Naive thymus-derived CD8-positive, alpha-beta T cell (primary cell): Measurements from ENCODE around the gene F12. TPM values are rescaled to one million over a fixed set of nuclear protein-coding genes. Genes with fewer than 3 reads are reported as not detected.

Experiments used
- ATAC-seq, 2 donors: fragments of 150-1000 bp; cut with Tn5 transposase in 1 of 2; sonication (Bioruptor Pico), chemical (Tn5 transposase) in 1 of 2; 1 replicate in 1 of 2; 2 replicates in 1 of 2; pipeline ENCODE4 v1.10.0; 2021; ENCODE audit warnings: mild to moderate bottlenecking in 2 of 2, moderate library complexity in 2 of 2
- POLR2A ChIA-PET: fragments of 350-600 bp; sonication (Branson Sonifier 250); formaldehyde crosslinking; loops from one replicate; lab custom pipeline; 2021; ENCODE audit warnings: antibody characterized with exemption; lab: Charles Lee
- DNase-seq, 10 donors: peaks; one replicate each; pipeline versions ENCODE4 v3.0.0 to v3.0.0-alpha.2; 2020 to 2022
- H3K27ac Mint-ChIP-seq, 10 donors: one replicate each; pipeline ENCODE4 v1.8.0; 2020 to 2022; ENCODE audit warnings: mild to moderate bottlenecking in 10 of 10, mixed read lengths in 10 of 10, moderate library complexity in 4 of 10, inconsistent platforms in 1 of 10
- H3K27me3 Mint-ChIP-seq, 5 donors: one replicate each; pipeline ENCODE4 v1.8.0; 2021 to 2022; ENCODE audit warnings: mixed read lengths in 5 of 5
- H3K36me3 Mint-ChIP-seq, 3 donors: one replicate each; pipeline ENCODE4 v1.8.0; 2020 to 2022; ENCODE audit warnings: mixed read lengths in 3 of 3, mild to moderate bottlenecking in 2 of 3, inconsistent platforms in 1 of 3
- H3K4me1 Mint-ChIP-seq, 4 donors: one replicate each; pipeline ENCODE4 v1.8.0; 2021 to 2022; ENCODE audit warnings: mixed read lengths in 4 of 4
- H3K4me3 Mint-ChIP-seq, 10 donors: one replicate each; pipeline ENCODE4 v1.8.0; 2020 to 2022; ENCODE audit warnings: mild to moderate bottlenecking in 10 of 10, mixed read lengths in 10 of 10, moderate library complexity in 6 of 10, inconsistent platforms in 1 of 10
- H3K9me3 Mint-ChIP-seq, 9 donors: one replicate each; pipeline ENCODE4 v1.8.0; 2020 to 2022; ENCODE audit warnings: mixed read lengths in 9 of 9, mild to moderate bottlenecking in 3 of 9, inconsistent platforms in 1 of 9, moderate library complexity in 1 of 9
- polyA plus RNA-seq, 3 donors: library from polyadenylated mRNA; unstranded; fragments of 300-500 nt; fragmentation: Illumina TruSeq; gene quantifications; one replicate each; pipeline ENCODE4 v1.2.3, GENCODE V29; 2021
- total RNA-seq, 8 experiments: library from RNA in 2 of 8; stranded (reverse) in 2 of 8; gene quantifications; one replicate each; pipeline ENCODE4 v1.2.3 and lab custom pipeline; 2021 to 2026

Gene F12
- total and polyA plus RNA-seq, 5 experiments from 2014 or later = 0.21 to 0.26 (median 0.25) TPM; not detected in 2

DNA sequence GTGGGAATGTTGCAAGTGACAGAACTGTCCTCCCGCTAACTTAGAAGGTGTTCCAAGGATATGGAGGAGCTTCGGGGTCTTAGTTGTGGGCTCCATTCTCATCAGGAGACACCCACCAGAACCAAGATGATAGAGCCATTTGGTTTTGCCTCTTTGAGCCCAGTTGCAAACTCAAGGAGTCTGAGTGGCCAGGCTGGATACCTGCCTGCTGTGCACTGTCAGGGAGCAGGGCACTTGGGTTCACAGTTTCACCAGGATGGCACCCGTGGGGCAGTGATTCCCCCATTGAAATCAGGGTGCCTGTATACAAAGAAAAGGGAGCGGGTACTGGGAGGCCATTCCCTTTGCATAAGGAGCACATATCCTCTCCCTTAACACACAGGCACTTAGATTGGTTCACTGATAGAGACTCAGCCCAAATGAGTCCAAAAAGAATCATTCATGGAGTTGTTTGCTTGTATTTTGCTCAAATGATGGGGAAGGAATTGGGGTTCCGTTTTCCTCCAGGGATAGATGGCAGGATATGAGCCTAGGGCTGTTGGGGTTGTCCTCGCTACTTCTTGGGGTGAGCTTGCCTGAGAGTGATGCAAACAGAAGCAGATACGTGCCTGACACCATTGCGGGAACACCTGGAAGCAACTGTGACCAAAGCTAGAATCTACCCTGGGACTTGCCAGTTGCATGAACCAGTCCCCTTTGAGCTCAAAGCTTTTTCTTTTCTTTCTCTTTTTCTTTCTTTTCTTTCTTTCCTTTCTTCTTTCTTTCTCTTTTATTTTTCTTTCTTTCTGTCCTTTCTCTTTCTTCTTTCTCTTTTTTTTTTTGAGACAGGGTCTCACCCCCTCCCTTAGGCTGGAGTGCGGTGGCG, 35.9 kb upstream of the F12 start:
- ATAC-seq = peak in 1 of 2 donors; percentile 21
- Mint-ChIP-seq H3K4me1 (peaks cover 31 to 58% (median 51%) of the 10 kb centered on the region in 4 donors), H3K9me3 (no peaks in the 10 kb centered on the region)

DNA sequence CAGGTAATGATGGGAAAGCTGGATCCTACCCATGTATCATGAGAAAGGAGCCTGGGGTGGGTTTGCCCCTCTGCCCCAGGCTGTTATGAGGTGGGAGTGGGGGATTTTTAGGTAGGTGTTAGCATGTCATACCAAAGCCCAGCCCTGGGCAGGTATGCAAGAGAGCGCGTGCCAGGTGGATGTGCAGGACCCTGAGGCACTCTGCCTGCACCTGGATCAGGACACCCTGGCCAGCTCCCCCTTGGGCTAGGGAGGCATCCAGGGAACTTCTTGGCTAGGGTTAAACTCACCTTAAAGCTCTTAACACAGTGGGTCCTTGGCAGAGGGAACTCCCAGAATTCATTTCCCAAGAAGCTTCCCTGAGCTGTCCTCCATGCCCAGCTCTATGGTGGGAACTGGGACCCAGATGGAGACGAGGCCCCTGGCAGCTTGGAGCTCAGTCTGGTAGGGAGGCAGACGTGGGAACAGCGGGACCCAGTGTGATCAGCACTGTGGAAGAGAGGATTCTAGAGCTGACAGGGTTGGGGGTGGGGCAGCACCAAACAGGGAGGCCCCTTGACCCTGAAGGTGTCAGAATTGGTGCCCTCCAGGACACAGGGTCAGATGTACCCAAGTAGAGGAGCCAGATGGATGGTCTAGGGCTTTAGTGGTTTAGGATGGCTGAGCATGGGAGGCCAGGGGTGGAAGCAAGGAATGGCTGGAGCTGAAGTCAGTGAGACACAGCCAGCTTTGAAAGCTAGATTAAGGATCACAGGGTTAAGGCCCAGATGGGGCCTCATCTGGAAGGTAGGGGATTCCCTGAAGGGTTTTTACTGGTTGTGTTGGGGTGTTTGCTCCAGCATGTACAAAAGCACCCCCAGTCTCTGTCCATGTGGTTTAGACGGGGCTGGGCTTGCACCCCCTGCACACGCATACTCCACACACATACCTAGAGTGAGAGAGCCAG, 35.0 kb upstream of the F12 start:
- peak overlapping the region; percentile 8 to 89 (median 80) for H3K4me3 Mint-ChIP-seq
- DNase-seq = peak in 3 of 10 donors; percentile 33 to 50 (median 42)
- peak overlapping the region; percentile 91 to 98 (median 96) for H3K27ac Mint-ChIP-seq
- no peaks in the 10 kb centered on the region for H3K27me3 Mint-ChIP-seq
- H3K36me3 Mint-ChIP-seq = peaks cover 0 to 28% (median 1%) of the 10 kb centered on the region in 3 donors
- no peaks in the 10 kb centered on the region for H3K9me3 Mint-ChIP-seq
- POLR2A ChIA-PET = interaction anchor here (0.7 to 25.4 kb wide), 8 partner anchors 8 to 93 kb away, joined by 3 to 1530 read pairs (median 5); partner anchors contain the start of genes F12, GRK6, LMAN2 and PDLIM7
- H3K4me1 Mint-ChIP-seq = peaks cover 39 to 67% (median 59%) of the 10 kb centered on the region in 4 donors
- ATAC-seq = peak; percentile 8 to 26

More for the DNA sequence above, 35.9 kb upstream of the F12 start:
- peaks cover 0 to 19% (median 1%) of the 10 kb centered on the region in 3 donors for H3K36me3 Mint-ChIP-seq
- H3K4me3 Mint-ChIP-seq = peak overlapping the region; percentile 76 to 89 (median 82)
- POLR2A ChIA-PET = interaction anchor here (1.2 to 25.4 kb wide), 10 partner anchors 8 to 75 kb away, joined by 3 to 1530 read pairs (median 6); partner anchors contain the start of genes F12 and GRK6
- no peaks in the 10 kb centered on the region for H3K27me3 Mint-ChIP-seq
- peak overlapping the region; percentile 91 to 98 (median 96) for H3K27ac Mint-ChIP-seq
- peak in 4 of 10 donors; percentile 46 to 60 (median 48) for DNase-seq

- no peak overlapping the region for H3K4me3 Mint-ChIP-seq
- POLR2A ChIA-PET = interaction anchor here (0.7 to 25.4 kb wide), 5 partner anchors 7 to 92 kb away, joined by 3 to 1530 read pairs (median 4); partner anchors contain the start of genes F12, GRK6, LMAN2 and PDLIM7
- no peaks in the 10 kb centered on the region for H3K9me3 Mint-ChIP-seq
- ATAC-seq (no peak), DNase-seq (peak in 1 of 10 donors; percentile 42)
- H3K27me3 Mint-ChIP-seq = no peaks in the 10 kb centered on the region
- peaks cover 0 to 37% (median 7%) of the 10 kb centered on the region in 3 donors for H3K36me3 Mint-ChIP-seq
- peak overlapping the region; percentile 47 to 98 (median 88) for H3K27ac Mint-ChIP-seq
- H3K4me1 Mint-ChIP-seq = peaks cover 35 to 72% (median 59%) of the 10 kb centered on the region in 4 donors
Observed at GRCh38 chr5:177443144-177443983, 34.0 kb upstream of the F12 start.

DNA sequence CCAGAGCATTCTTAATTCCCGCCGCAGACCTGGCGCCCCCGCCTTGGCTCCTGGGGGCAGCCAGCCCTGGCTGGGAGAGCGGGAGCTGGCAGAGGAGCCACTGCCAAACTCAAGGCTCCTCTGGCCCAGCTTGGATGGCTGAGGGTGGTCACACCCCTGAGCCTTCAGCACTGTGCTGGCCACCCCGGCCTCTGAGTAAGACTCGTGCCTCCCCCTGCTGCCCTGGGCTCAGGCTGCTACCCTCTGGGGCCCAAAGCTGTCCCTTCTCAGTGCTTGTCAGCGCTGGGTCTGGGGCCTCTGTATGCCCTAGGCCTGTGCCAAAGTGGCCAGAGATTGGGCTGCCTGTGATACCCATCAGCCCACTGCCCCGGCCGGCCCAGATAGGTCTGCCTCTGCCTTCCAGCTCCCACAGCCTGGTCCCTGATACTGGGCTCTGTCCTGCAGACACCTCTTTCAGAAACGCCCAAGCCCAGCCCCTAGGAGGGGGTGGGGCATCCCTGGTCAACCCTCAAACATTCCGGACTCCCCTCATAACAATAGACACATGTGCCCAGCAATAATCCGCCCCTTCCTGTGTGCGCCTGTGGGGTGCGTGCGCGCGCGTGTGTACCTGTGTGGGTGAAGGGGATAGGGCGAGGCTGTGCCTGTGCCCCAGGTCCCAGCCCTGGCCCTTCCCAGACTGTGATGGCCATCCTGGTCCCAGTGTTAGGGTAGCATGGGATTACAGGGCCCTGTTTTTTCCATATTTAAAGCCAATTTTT, 32.9 kb upstream of the F12 start:
- POLR2A ChIA-PET = interaction anchor here (8.6 to 25.4 kb wide), 2 partner anchors 12 to 24 kb away, joined by 87 to 1530 read pairs; partner anchors contain the start of genes F12 and GRK6
- H3K4me1 Mint-ChIP-seq = peaks cover 34 to 74% (median 61%) of the 10 kb centered on the region in 4 donors
- peak overlapping the region in 2 of 10 donors; percentile 25 to 41 for H3K4me3 Mint-ChIP-seq
- DNase-seq (peak in 2 of 10 donors; percentile 3 to 55), ATAC-seq (no peak)
- H3K9me3 Mint-ChIP-seq = no peaks in the 10 kb centered on the region
- H3K27ac Mint-ChIP-seq = peak overlapping the region in 9 of 10 donors; percentile 22 to 98 (median 77)
- H3K27me3 Mint-ChIP-seq = no peaks in the 10 kb centered on the region
- peaks cover 0 to 48% (median 13%) of the 10 kb centered on the region in 3 donors for H3K36me3 Mint-ChIP-seq

DNA sequence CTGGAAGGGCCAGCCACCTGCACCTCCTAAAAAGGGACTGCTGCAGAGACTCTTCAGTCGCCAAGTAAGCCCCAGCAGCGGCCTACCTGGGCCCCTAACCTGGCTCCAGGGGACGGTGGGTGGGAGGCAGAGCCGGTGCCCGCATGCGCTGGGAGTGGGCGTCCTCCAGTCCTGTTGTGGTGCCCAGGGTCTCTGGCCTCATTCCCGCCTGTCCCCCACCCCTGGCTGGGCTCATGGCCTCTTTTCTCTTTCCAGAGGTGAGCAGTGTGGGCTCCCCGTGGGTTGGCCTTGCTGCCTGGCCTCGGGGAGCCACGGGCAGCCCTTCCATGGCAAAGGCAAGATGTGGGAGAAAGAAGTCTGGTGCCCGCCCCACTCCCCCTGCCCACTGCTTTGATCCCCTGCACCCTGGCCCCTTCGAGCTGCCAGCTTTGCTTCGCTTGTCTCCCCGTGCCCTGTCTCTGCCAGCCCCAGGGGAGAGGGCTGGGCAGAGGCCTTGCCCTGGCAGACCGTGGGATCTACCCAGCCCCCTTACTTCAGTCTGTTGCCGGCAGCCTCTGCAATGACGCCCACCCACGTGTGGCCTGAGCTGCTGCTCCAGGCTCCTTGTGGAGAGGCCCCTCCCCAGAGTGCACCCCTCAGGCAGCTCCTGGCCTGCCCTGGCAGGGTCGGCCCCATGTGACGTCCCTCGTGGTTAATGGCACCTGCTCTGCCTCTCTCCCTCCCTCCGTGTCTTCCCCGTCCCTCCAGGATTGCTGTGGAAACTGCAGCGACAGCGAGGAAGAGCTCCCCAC, 31.8 kb upstream of the F12 start:
- peaks cover 37 to 81% (median 69%) of the 10 kb centered on the region in 4 donors for H3K4me1 Mint-ChIP-seq
- H3K9me3 Mint-ChIP-seq = no peaks in the 10 kb centered on the region
- no peak for ATAC-seq
- POLR2A ChIA-PET = interaction anchor here (1.2 to 25.4 kb wide), 4 partner anchors 13 to 90 kb away, joined by 3 to 1530 read pairs (median 46); partner anchors contain the start of genes F12, GRK6 and LMAN2
- DNase-seq = peak in 1 of 10 donors; percentile 0
- H3K27me3 Mint-ChIP-seq = no peaks in the 10 kb centered on the region
- H3K4me3 Mint-ChIP-seq = peak overlapping the region in 2 of 10 donors; percentile 13 to 41
- peak overlapping the region in 8 of 10 donors; percentile 72 to 98 (median 87) for H3K27ac Mint-ChIP-seq
- H3K36me3 Mint-ChIP-seq = peaks cover 0 to 58% (median 16%) of the 10 kb centered on the region in 3 donors

DNA sequence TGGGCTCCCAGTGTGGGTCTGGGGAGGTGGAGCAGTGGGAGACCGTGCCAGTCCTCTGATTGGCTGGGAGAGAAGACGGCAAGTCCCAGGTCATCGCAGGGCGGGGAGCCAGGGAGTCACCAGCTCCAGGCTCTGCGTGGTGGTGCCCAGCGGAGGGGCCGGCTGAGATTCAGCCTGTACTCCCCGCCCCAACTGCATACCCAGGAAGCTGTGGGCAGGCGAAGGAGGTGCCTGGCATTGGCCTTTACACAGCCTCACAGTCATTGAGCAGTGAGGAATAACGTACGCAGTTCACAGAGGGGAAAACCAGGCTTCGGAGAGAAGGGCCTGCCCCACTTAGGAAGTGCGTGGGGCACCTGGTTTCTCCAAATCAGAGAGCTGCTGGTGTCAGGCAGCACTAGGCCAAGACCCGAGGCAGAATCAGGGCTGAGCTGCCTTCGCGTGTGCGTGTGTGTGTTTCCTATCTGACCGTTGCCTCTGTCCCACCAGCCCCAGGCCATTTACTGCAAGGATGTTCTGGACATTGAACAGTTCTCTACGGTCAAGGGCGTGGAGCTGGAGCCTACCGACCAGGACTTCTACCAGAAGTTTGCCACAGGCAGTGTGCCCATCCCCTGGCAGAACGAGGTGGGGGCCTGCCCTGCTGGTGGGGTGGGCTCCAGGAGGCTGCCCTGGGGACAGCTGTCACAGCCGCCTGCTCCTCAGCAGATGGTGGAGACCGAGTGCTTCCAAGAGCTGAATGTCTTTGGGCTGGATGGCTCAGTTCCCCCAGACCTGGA, 31.0 kb upstream of the F12 start:
- POLR2A ChIA-PET = interaction anchor here (1.2 to 25.4 kb wide), 4 partner anchors 14 to 89 kb away, joined by 3 to 1530 read pairs (median 46); partner anchors contain the start of genes F12, GRK6 and LMAN2
- Mint-ChIP-seq H3K27me3 (no peaks in the 10 kb centered on the region), H3K4me1 (peaks cover 35 to 78% (median 67%) of the 10 kb centered on the region in 4 donors), H3K4me3 (peak overlapping the region in 7 of 10 donors; percentile 7 to 68 (median 54)), H3K9me3 (no peaks in the 10 kb centered on the region), H3K27ac (peak overlapping the region; percentile 80 to 93 (median 88)), H3K36me3 (peaks cover 0 to 64% (median 16%) of the 10 kb centered on the region in 3 donors)
- peak in 7 of 10 donors; percentile 46 to 74 (median 56) for DNase-seq
- peak; percentile 65 to 82 for ATAC-seq

- Mint-ChIP-seq H3K36me3 (peaks cover 0 to 70% (median 16%) of the 10 kb centered on the region in 3 donors), H3K9me3 (no peaks in the 10 kb centered on the region), H3K27me3 (no peaks in the 10 kb centered on the region), H3K4me1 (peaks cover 30 to 77% (median 65%) of the 10 kb centered on the region in 4 donors), H3K27ac (peak overlapping the region; percentile 80 to 93 (median 88)), H3K4me3 (peak overlapping the region in 4 of 10 donors; percentile 16 to 54 (median 19))
- DNase-seq (peak in 1 of 10 donors; percentile 0), ATAC-seq (no peak)
- POLR2A ChIA-PET = interaction anchor here (0.6 to 25.4 kb wide), 5 partner anchors 15 to 909 kb away, joined by 3 to 1530 read pairs (median 4); partner anchors contain the start of genes F12, GRK6 and LMAN2
Observed at GRCh38 chr5:177439518-177440053, 30.2 kb upstream of the F12 start.

- Mint-ChIP-seq H3K27me3 (no peaks in the 10 kb centered on the region), H3K9me3 (no peaks in the 10 kb centered on the region), H3K4me1 (peaks cover 27 to 79% (median 67%) of the 10 kb centered on the region in 4 donors), H3K27ac (peak overlapping the region; percentile 66 to 90 (median 86)), H3K36me3 (peaks cover 0 to 79% (median 21%) of the 10 kb centered on the region in 3 donors), H3K4me3 (peak overlapping the region in 4 of 10 donors; percentile 4 to 36 (median 24))
- ATAC-seq = no peak
- POLR2A ChIA-PET = interaction anchor here (3.9 to 25.4 kb wide), 2 partner anchors 8 to 20 kb away, joined by 30 to 1530 read pairs; partner anchors contain the start of genes F12, GRK6 and PRR7
- DNase-seq = no peak
Observed at GRCh38 chr5:177438468-177438867, 29.1 kb upstream of the F12 start.
